PC-9 (cell line): ENCODE data around the gene AMOTL1. TPM values are rescaled to one million over a fixed set of nuclear protein-coding genes. Genes with fewer than 3 reads are reported as not detected.
A peak's percentile ranks its signal among the peaks of the same experiment; 100 is the strongest.

Source experiments
- BruUV-seq: library from RNA; stranded (reverse); fragments of 400-500 nt; replicated peaks from 2 replicates; lab custom pipeline; 2021; lab: Mats Ljungman, UMichigan
- CTCF ChIA-PET: fragments of 300-600 bp; sonication (Branson Sonifier 250); formaldehyde crosslinking; loops from one replicate; lab custom pipeline; 2022; ENCODE audit warnings: antibody characterized with exemption; lab: Charles Lee
- POLR2A ChIA-PET: fragments of 300-600 bp; sonication (Branson Sonifier 250); formaldehyde crosslinking; loops from one replicate; lab custom pipeline; 2022; ENCODE audit warnings: antibody characterized with exemption; ENCODE audit not compliant: unreplicated experiment; lab: Charles Lee
- DNase-seq, 2 experiments: peaks; one replicate each; pipeline versions ENCODE4 v3.0.0 to v3.0.0-alpha.2; 2015 to 2022; ENCODE audit warnings: mixed read lengths in 1 of 2
- H2AFZ ChIP-seq: fragments of 200-600 bp; sonication (generic); 2 replicates; pipeline ENCODE4 v1.8.1; 2017; ENCODE audit warnings: antibody characterized with exemption
- H3F3A ChIP-seq: fragments of 200-600 bp; sonication (generic); 2 replicates; pipeline ENCODE4 v1.8.1; 2017; ENCODE audit warnings: antibody characterized with exemption, mild to moderate bottlenecking, low read depth; ENCODE audit not compliant: insufficient read depth
- H3K27ac ChIP-seq: fragments of 200-600 bp; sonication (generic); 2 replicates; pipeline ENCODE4 v1.6.1; 2016; ENCODE audit warnings: mixed run types
- H3K27me3 ChIP-seq: fragments of 200-600 bp; sonication (generic); 2 replicates; pipeline ENCODE4 v1.6.1; 2016; ENCODE audit warnings: low read depth, mixed run types; ENCODE audit not compliant: insufficient read depth
- H3K36me3 ChIP-seq: fragments of 200-600 bp; sonication (generic); 2 replicates; pipeline ENCODE4 v1.6.1; 2016; ENCODE audit warnings: low read depth, mixed run types
- H3K4me1 ChIP-seq: fragments of 200-600 bp; sonication (generic); replicated peaks from 2 replicates; pipeline ENCODE4 v1.6.1; 2016; ENCODE audit warnings: mixed run types; ENCODE audit not compliant: insufficient read depth
- H3K4me2 ChIP-seq: fragments of 200-600 bp; sonication (generic); 2 replicates; pipeline ENCODE4 v1.6.1; 2017; ENCODE audit warnings: mixed run types
- H3K4me3 ChIP-seq: fragments of 200-600 bp; sonication (generic); 2 replicates; pipeline ENCODE4 v1.6.1; 2016; ENCODE audit warnings: mixed run types
- H3K79me2 ChIP-seq: fragments of 200-600 bp; sonication (generic); 2 replicates; pipeline ENCODE4 v1.6.1; 2017; ENCODE audit warnings: low read depth, mixed run types
- H3K9me2 ChIP-seq: fragments of 200-600 bp; sonication (generic); 2 replicates; pipeline ENCODE4 v1.8.1; 2017; ENCODE audit warnings: mild to moderate bottlenecking; ENCODE audit not compliant: insufficient read depth
- H3K9me3 ChIP-seq: fragments of 200-600 bp; sonication (generic); 2 replicates; pipeline ENCODE4 v1.8.1; 2016; ENCODE audit warnings: low read depth; ENCODE audit not compliant: insufficient read depth
- H4K20me1 ChIP-seq: fragments of 200-600 bp; sonication (generic); 2 replicates; pipeline ENCODE4 v1.8.1; 2017; ENCODE audit not compliant: insufficient read depth
- EZH2 ChIP-seq: fragments of 200-600 bp; sonication (generic); IDR thresholded peaks from 2 replicates; pipeline ENCODE4 v1.8.0; 2017; ENCODE audit warnings: antibody characterized with exemption, low read depth
- intact Hi-C: fragments of 100-400 bp; cut with micrococcal nuclease; formaldehyde crosslinking; loops from one replicate; pipeline ENCODE4 v1.10.0; 2022; ENCODE audit not compliant: unreplicated experiment
- total RNA-seq: library from RNA; stranded (reverse); gene quantifications from 2 replicates; pipeline ENCODE4 v1.2.3, GENCODE V29; 2021
- TF ChIP-seq, protein P1 (sequence below): fragments of 200-600 bp; sonication (generic); conservative IDR thresholded peaks from 2 replicates; pipeline ENCODE4 v1.6.1; 2017; ENCODE audit warnings: mixed run types, antibody characterized with exemption, mild to moderate bottlenecking, moderate library complexity

AMOTL1 gene
- total RNA-seq, 1 experiment from 2014 or later: 60.5 TPM

DNA sequence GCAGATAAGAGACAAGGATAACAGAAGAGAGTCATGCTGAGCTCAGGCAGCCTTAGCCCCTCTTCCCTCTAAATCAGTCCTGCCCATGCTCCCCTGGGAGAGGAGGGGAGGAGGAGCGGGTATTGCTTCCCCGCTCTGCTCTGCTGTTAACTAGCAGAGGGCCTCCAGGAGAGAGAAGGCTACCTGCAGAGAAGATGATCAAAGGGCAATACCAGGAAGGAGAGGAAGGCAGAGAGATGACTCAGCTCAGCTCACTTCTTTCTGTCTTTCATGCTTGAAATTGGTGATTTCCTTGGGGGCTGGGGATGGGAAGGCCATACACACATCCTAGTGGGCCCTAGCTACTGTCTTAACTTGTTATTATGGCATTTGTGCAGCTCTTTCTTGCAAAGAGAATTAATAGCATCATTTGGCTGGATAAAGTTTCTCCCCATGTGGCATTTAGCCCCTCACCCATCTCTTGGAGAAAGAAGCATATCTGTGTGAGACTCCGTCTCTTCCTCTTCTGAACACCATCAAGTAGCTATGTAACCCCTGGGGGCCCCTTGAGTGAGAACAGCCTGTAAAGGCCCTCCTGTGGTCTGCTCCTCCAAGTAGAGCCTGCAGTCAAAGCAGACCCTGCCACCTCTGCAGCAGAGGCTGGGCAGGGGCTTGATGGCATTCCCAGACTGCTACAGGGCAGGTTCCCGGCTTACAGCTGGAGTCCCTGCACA is 33.4 kb upstream of the AMOTL1 start:
- Histone ChIP-seq H3K79me2 (no peaks in the 10 kb centered on the region), H3K9me3 (no peaks in the 10 kb centered on the region), H3F3A (peaks cover 66% of the 10 kb centered on the region), H3K36me3 (no peaks in the 10 kb centered on the region), H2AFZ (peak overlapping the region; percentile 59; the same call in 1 of the 2 replicates), H4K20me1 (no peaks in the 10 kb centered on the region), H3K9me2 (no peaks in the 10 kb centered on the region), H3K4me1 (peaks cover 100% of the 10 kb centered on the region), H3K27me3 (no peaks in the 10 kb centered on the region), H3K4me2 (peak overlapping the region; percentile 65), H3K27ac (peak overlapping the region; percentile 86), H3K4me3 (no peak overlapping the region)
- POLR2A ChIA-PET: interaction anchor here (0.5 to 0.7 kb wide), 2 partner anchors 12 to 145 kb away, joined by 3 read pairs; no protein-coding TSS in a partner anchor
- TF ChIP-seq EZH2: no peak
- BruUV-seq: no TSS peak
- CTCF ChIA-PET: interaction anchor here (0.7 to 1.1 kb wide), 4 partner anchors 27 to 112 kb away, joined by 3 to 6 read pairs (median 4); no protein-coding TSS in a partner anchor
- intact Hi-C loops: loop anchor here (5.0 kb wide), 3 partner anchors 33 to 192 kb away; partner anchors contain the start of genes AMOTL1 and FUT4
- peak in 1 of 2 experiments; percentile 80 for DNase-seq

DNA sequence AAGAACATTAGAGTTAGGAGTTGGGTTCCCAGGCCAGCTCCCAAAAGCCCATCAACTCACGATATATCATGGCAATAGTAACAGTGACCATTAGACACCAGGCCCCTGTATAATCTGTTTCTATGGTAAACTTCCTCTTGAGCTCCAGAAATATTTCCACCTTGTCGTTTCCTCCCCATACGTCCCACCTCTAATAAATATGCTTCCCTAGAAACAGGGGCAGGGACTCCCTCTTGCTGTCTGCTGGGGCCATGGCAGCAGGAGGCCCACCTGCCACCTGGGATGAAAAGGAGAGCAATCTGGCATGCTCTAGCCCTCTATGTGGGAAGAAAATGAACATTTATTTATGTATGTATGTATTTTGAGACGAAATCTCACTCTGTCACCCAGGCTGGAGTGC is 32.2 kb upstream of the AMOTL1 start:
- Histone ChIP-seq H3K4me2 (no peak overlapping the region), H3K27me3 (no peaks in the 10 kb centered on the region), H3F3A (peaks cover 68% of the 10 kb centered on the region), H3K36me3 (no peaks in the 10 kb centered on the region), H3K4me3 (no peak overlapping the region), H3K9me3 (no peaks in the 10 kb centered on the region), H2AFZ (no peak overlapping the region), H3K79me2 (peaks cover 3% of the 10 kb centered on the region; the same call in 1 of the 2 replicates), H3K27ac (peak overlapping the region; percentile 77; the same call in 1 of the 2 replicates), H4K20me1 (no peaks in the 10 kb centered on the region), H3K4me1 (peaks cover 93% of the 10 kb centered on the region), H3K9me2 (no peaks in the 10 kb centered on the region)
- no TSS peak for BruUV-seq
- ChIA-PET CTCF (interaction anchor here (0.9 kb wide), 1 partner anchor 113 kb away, joined by 3 read pairs; no protein-coding TSS in a partner anchor), POLR2A (no interaction called here)
- intact Hi-C loops: loop anchor here (5.0 kb wide), 2 partner anchors 41 to 194 kb away; partner anchors contain the start of gene FUT4
- no peak for DNase-seq
- no peak for TF ChIP-seq EZH2
- TF ChIP-seq, protein P1, sequence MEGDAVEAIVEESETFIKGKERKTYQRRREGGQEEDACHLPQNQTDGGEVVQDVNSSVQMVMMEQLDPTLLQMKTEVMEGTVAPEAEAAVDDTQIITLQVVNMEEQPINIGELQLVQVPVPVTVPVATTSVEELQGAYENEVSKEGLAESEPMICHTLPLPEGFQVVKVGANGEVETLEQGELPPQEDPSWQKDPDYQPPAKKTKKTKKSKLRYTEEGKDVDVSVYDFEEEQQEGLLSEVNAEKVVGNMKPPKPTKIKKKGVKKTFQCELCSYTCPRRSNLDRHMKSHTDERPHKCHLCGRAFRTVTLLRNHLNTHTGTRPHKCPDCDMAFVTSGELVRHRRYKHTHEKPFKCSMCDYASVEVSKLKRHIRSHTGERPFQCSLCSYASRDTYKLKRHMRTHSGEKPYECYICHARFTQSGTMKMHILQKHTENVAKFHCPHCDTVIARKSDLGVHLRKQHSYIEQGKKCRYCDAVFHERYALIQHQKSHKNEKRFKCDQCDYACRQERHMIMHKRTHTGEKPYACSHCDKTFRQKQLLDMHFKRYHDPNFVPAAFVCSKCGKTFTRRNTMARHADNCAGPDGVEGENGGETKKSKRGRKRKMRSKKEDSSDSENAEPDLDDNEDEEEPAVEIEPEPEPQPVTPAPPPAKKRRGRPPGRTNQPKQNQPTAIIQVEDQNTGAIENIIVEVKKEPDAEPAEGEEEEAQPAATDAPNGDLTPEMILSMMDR: no peak

DNA sequence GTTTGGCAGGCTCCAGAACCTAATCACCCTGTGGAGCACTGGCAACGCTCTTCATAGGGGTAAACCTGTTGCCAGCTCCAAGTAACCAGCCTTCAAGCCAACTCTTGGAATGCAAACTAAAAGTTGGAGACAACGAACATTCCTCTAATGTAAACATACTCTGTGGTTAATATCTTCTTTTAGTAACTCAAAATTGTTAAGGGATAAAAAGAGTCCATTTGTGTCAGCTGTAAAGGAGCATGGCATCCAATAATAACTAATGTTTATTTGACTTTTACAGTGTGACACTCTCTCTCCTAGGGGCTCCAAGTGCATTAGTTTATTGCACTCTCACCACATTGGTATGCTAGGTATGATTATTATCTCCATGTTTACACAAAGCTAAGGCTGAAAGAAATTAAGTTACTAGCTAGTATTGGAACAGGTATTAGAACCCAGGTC is 31.0 kb upstream of the AMOTL1 start:
- Histone ChIP-seq H3K4me3 (peak overlapping the region; percentile 27), H3K79me2 (peaks cover 16% of the 10 kb centered on the region), H3K4me2 (peak overlapping the region; percentile 98), H3K36me3 (no peaks in the 10 kb centered on the region), H3K9me2 (no peaks in the 10 kb centered on the region), H3K27me3 (no peaks in the 10 kb centered on the region), H3K4me1 (peaks cover 89% of the 10 kb centered on the region), H4K20me1 (no peaks in the 10 kb centered on the region), H3K27ac (peak overlapping the region; percentile 77), H3F3A (peaks cover 64% of the 10 kb centered on the region), H2AFZ (no peak overlapping the region), H3K9me3 (no peaks in the 10 kb centered on the region)
- intact Hi-C loops: loop anchor here (5.0 kb wide), 2 partner anchors 40 to 195 kb away; partner anchors contain the start of gene FUT4
- DNase-seq: peak in 1 of 2 experiments; percentile 97
- no TSS peak for BruUV-seq
- ChIA-PET CTCF (interaction anchor here (1.2 kb wide), 1 partner anchor 114 kb away, joined by 6 read pairs; no protein-coding TSS in a partner anchor), POLR2A (interaction anchor here (0.6 to 1.1 kb wide), 6 partner anchors 9 to 91 kb away, joined by 3 to 8 read pairs (median 4); no protein-coding TSS in a partner anchor)
- TF ChIP-seq EZH2: no peak
- TF ChIP-seq, protein P1: no peak
